ENCODE data around the gene TRMT1L. TPM values are rescaled to one million over a fixed set of nuclear protein-coding genes. Genes with fewer than 3 reads are reported as not detected.

The TRMT1L gene
- total and polyA plus RNA-seq, 10 of the 15 experiments (the other 5 are each of a cell fraction or from before 2014, with no cell fraction given), result 3.5 to 35.2 (median 16.9) TPM

DNA sequence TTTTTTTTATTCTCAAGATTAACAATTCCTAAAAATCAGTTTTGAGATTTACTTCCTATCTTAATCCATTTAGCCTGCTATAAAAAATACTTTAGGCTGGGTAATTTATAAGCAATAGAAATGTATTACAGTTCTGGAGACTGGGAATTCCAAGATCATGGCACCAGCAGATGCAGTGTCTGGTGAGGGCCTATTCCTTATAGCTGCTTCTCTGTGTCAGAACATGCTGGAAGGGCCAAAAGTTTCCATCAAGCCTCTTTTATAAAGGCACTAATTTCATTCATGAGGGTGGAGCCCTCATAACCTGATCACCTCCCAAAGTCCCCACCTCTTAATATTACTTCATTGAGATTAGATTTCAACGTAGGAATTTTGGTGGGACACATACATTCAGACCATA is 69.7 kb downstream of the TRMT1L start:
- ChIA-PET RAD21 (ENCODE audit: unreplicated experiment) (no interaction called here), POLR2A (no interaction called here), CTCF (interaction anchor here (1.2 kb wide), 1 partner anchor 83 kb away, joined by 10 read pairs; no protein-coding TSS in a partner anchor), SMC1A (ENCODE audit: uncharacterized antibody, unreplicated experiment) (interaction anchor here (0.7 kb wide), 2 partner anchors 10 to 54 kb away, joined by 3 read pairs; no protein-coding TSS in a partner anchor)
- Histone ChIP-seq H3K36me3 (ENCODE audit: control insufficient read depth in 2 of 2, insufficient read depth in 2 of 2, low read length in 1 of 2) (peaks cover 0 to 1% of the 10 kb centered on the region in 2 experiments), H3K9me3 (replicated peaks; ENCODE audit: control insufficient read depth, insufficient read depth, low read length) (no peaks in the 10 kb centered on the region), H4K20me1 (ENCODE audit: control insufficient read depth, insufficient read depth) (no peaks in the 10 kb centered on the region), H3K4me3 (no peak overlapping the region), H3K79me2 (ENCODE audit: control insufficient read depth, insufficient read depth, low read length) (no peaks in the 10 kb centered on the region), H3K4me1 (ENCODE audit: control insufficient read depth, insufficient read depth, low read length) (no peaks in the 10 kb centered on the region), H3K27me3 (replicated peaks in 1 of 2; ENCODE audit: control insufficient read depth in 2 of 2, insufficient read depth in 2 of 2, low read length in 1 of 2) (no peaks in the 10 kb centered on the region), H3K27ac (ENCODE audit: control insufficient read depth, insufficient read depth) (no peak overlapping the region), H2AFZ (ENCODE audit: control insufficient read depth, low read depth, low read length) (no peak overlapping the region), H3K9ac (ENCODE audit: control insufficient read depth, insufficient read depth, low read length) (no peak overlapping the region), H3K4me2 (ENCODE audit: control insufficient read depth, insufficient read depth) (no peak overlapping the region)
- no peak for FAIRE-seq
- intact Hi-C loops (cut with micrococcal nuclease; ENCODE audit: unreplicated experiment), result no loop called here
- TF ChIP-seq ZNF274 (IDR thresholded peaks at IDR 0.05; ENCODE audit: insufficient read depth, insufficient read length), result no peak
- no peak for TF ChIP-seq MTA3 (IDR thresholded peaks at IDR 0.05; ENCODE audit: borderline replicate concordance, low read length)
- no peak for TF ChIP-seq PAX8 (IDR thresholded peaks at IDR 0.05)
- TF ChIP-seq POLR2AphosphoS2 (IDR thresholded peaks at IDR 0.05; ENCODE audit: low read depth, low read length), result no peak
- TF ChIP-seq SRF (IDR thresholded peaks at IDR 0.05; ENCODE audit: low read depth in 2 of 2, low read length in 2 of 2), result no peak
- no peak for TF ChIP-seq ZZZ3 (IDR thresholded peaks at IDR 0.05; ENCODE audit: control insufficient read depth, insufficient read length, low read depth)
- TF ChIP-seq SREBF2 (IDR thresholded peaks at IDR 0.05; ENCODE audit: low read length), result no peak
- TF ChIP-seq, protein P1, sequence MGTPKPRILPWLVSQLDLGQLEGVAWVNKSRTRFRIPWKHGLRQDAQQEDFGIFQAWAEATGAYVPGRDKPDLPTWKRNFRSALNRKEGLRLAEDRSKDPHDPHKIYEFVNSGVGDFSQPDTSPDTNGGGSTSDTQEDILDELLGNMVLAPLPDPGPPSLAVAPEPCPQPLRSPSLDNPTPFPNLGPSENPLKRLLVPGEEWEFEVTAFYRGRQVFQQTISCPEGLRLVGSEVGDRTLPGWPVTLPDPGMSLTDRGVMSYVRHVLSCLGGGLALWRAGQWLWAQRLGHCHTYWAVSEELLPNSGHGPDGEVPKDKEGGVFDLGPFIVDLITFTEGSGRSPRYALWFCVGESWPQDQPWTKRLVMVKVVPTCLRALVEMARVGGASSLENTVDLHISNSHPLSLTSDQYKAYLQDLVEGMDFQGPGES (IDR thresholded peaks at IDR 0.05), result no peak
- no peak for TF ChIP-seq JUND (IDR thresholded peaks at IDR 0.05; ENCODE audit: low read depth, low read length)
- TF ChIP-seq FOXK2 (IDR thresholded peaks at IDR 0.05), result no peak
- no peak for TF ChIP-seq MTA2 (IDR thresholded peaks at IDR 0.05; ENCODE audit: low read depth)
- no peak for TF ChIP-seq MXI1 (IDR thresholded peaks at IDR 0.05; ENCODE audit: low read depth, low read length)
- no peak for TF ChIP-seq HCFC1 (IDR thresholded peaks at IDR 0.05; ENCODE audit: low read length)
- TF ChIP-seq BMI1 (IDR thresholded peaks at IDR 0.05; ENCODE audit: borderline replicate concordance), result no peak
- no peak for TF ChIP-seq ATF3 (IDR thresholded peaks at IDR 0.05; ENCODE audit: borderline replicate concordance, extremely low read depth, low read depth, low read length)
- no peak for TF ChIP-seq IKZF1 (conservative IDR thresholded peaks at IDR 0.05)
- TF ChIP-seq SMC3 (IDR thresholded peaks at IDR 0.05; ENCODE audit: borderline replicate concordance, low read length), result no peak
- no peak for DNase-seq (ENCODE audit: low read depth, low spot score)
- ATAC-seq, result no peak
- no TSS peak for BruUV-seq (replicated peaks)
- in situ Hi-C loops (cut with MboI), result no loop called here
- 91% methylated on average over 1 of the region's 1 CpG for WGBS (ENCODE audit: insufficient coverage, insufficient replicate concordance, low lambda C conversion rate, missing lambda C conversion rate)
